Sigmoid colon (tissue), 4 donors: Measurements from ENCODE around the gene LRGUK.

Experiments
- POLR2A ChIP-seq, 2 donors: fragments of 450-650 bp; IDR thresholded peaks; one replicate each; pipeline ENCODE4 v1.6.1; 2016; ENCODE audit warnings: antibody characterized with exemption in 2 of 2, mild to moderate bottlenecking in 2 of 2, moderate library complexity in 2 of 2
- POLR2AphosphoS5 ChIP-seq, 4 donors: sonication (generic); formaldehyde crosslinking; IDR thresholded peaks; one replicate each; pipeline ENCODE4 v1.6.1; 2017; ENCODE audit warnings: antibody characterized with exemption in 4 of 4
- TF ChIP-seq, protein P1 (sequence below), 4 experiments: fragments of 450-650 bp in 3 of 4; fragments of 200-600 bp in 1 of 4; IDR thresholded peaks; one replicate each; pipeline ENCODE4 v1.5.1; 2016 to 2019; ENCODE audit warnings: antibody characterized with exemption in 4 of 4, mild to moderate bottlenecking in 3 of 4, moderate library complexity in 2 of 4

GRCh38 chr7:134176037-134176350, 48.9 kb downstream of the LRGUK start:
- TF ChIP-seq POLR2A (IDR thresholded peaks at IDR 0.05), result no peak
- TF ChIP-seq, protein P1, sequence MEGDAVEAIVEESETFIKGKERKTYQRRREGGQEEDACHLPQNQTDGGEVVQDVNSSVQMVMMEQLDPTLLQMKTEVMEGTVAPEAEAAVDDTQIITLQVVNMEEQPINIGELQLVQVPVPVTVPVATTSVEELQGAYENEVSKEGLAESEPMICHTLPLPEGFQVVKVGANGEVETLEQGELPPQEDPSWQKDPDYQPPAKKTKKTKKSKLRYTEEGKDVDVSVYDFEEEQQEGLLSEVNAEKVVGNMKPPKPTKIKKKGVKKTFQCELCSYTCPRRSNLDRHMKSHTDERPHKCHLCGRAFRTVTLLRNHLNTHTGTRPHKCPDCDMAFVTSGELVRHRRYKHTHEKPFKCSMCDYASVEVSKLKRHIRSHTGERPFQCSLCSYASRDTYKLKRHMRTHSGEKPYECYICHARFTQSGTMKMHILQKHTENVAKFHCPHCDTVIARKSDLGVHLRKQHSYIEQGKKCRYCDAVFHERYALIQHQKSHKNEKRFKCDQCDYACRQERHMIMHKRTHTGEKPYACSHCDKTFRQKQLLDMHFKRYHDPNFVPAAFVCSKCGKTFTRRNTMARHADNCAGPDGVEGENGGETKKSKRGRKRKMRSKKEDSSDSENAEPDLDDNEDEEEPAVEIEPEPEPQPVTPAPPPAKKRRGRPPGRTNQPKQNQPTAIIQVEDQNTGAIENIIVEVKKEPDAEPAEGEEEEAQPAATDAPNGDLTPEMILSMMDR (IDR thresholded peaks at IDR 0.05), result no peak
- no peak for TF ChIP-seq POLR2AphosphoS5 (IDR thresholded peaks at IDR 0.05)
